HepG2 (cell line): ENCODE data around the gene KCNQ2. TPM values are rescaled to one million over a fixed set of nuclear protein-coding genes. Genes with fewer than 3 reads are reported as not detected.

Experiments
- ATAC-seq: fragments of 200-7000 bp; cut with Tn5 transposase; 3 replicates; pipeline ENCODE4 v1.9.1; 2020; ENCODE audit warnings: mild to moderate bottlenecking, moderate library complexity
- BruUV-seq: library from RNA; stranded (reverse); fragments of 400-500 nt; replicated peaks from 2 replicates; lab custom pipeline; 2021; lab: Mats Ljungman, UMichigan
- CTCF ChIA-PET: fragments of 300-600 bp; formaldehyde crosslinking; extraction: SDS; loops from one replicate; lab custom pipeline; 2021; ENCODE audit warnings: low total read pairs, inconsistent platforms, low intra/inter-chr PET ratio; lab: Yijun Ruan, JAX
- POLR2A ChIA-PET: fragments of 350-600 bp; sonication (Branson Sonifier 250); formaldehyde crosslinking; loops from one replicate; lab custom pipeline; 2020; ENCODE audit warnings: antibody characterized with exemption, inconsistent platforms; lab: Yijun Ruan, JAX
- DNase-seq: peaks from one replicate; pipeline ENCODE4 v3.0.0-alpha.2; 2015; ENCODE audit warnings: low spot score
- FAIRE-seq: peaks from 3 replicates; lab custom pipeline; 2011; peaks lifted over from hg19 to GRCh38; lab: Jason Lieb, UNC
- H2AFZ ChIP-seq: one replicate; pipeline ENCODE4 v1.6.1; 2011; ENCODE audit warnings: low read length, inconsistent platforms
- H3K27ac ChIP-seq: fragments of 300-600 bp; 3 replicates; pipeline ENCODE4 v1.8.0; 2011; ENCODE audit warnings: mixed run types, mild to moderate bottlenecking, mixed read lengths, low read length, inconsistent platforms; ENCODE audit not compliant: insufficient read depth; ENCODE audit errors: extremely low read length
- H3K27me3 ChIP-seq, 2 experiments: fragments of 200-600 bp in 1 of 2; 2 replicates in 1 of 2; 3 replicates in 1 of 2; pipeline versions ENCODE4 v1.6.0 to v1.8.0; 2011; ENCODE audit warnings: low read length in 2 of 2, mild to moderate bottlenecking in 2 of 2, moderate library complexity in 2 of 2, inconsistent platforms in 1 of 2; ENCODE audit not compliant: insufficient read depth in 2 of 2, control insufficient read depth in 1 of 2
- H3K36me3 ChIP-seq, 2 experiments: fragments of 200-600 bp in 1 of 2; replicated peaks in 1 of 2; 2 replicates in 1 of 2; 3 replicates in 1 of 2; pipeline versions ENCODE4 v1.5.1 to v1.8.0; 2011; ENCODE audit warnings: low read length in 2 of 2, inconsistent platforms in 1 of 2; ENCODE audit not compliant: insufficient read depth in 2 of 2, control insufficient read depth in 1 of 2
- H3K4me1 ChIP-seq: 2 replicates; pipeline ENCODE4 v1.5.1; 2012; ENCODE audit warnings: low read length, inconsistent platforms; ENCODE audit not compliant: insufficient read depth
- H3K4me2 ChIP-seq: 2 replicates; pipeline ENCODE4 v1.6.0; 2011; ENCODE audit warnings: low read depth, low read length, inconsistent platforms
- H3K4me3 ChIP-seq, 3 experiments: fragments of 200-600 bp in 1 of 3; sonication (generic), shearing (Covaris generic) in 1 of 3; replicated peaks in 1 of 3; 2 replicates each; pipeline ENCODE4 v1.5.1; 2011 to 2016; ENCODE audit warnings: low read length in 3 of 3, inconsistent platforms in 2 of 3, low read depth in 2 of 3, mild to moderate bottlenecking in 2 of 3, control low read depth in 1 of 3, mixed read lengths in 1 of 3; ENCODE audit not compliant: insufficient read depth in 1 of 3
- H3K79me2 ChIP-seq: one replicate; pipeline ENCODE4 v1.6.1; 2011; ENCODE audit warnings: low read length, inconsistent platforms; ENCODE audit not compliant: insufficient read depth
- H3K9ac ChIP-seq: 2 replicates; pipeline ENCODE4 v1.6.0; 2011; ENCODE audit warnings: mild to moderate bottlenecking, low read depth, low read length, inconsistent platforms; ENCODE audit not compliant: insufficient read depth
- H3K9me3 ChIP-seq: 2 replicates; pipeline ENCODE4 v1.5.1; 2012; ENCODE audit warnings: mild to moderate bottlenecking, low read length
- H4K20me1 ChIP-seq: 2 replicates; pipeline ENCODE4 v1.6.0; 2011; ENCODE audit warnings: inconsistent platforms, mild to moderate bottlenecking, low read length, moderate library complexity; ENCODE audit not compliant: insufficient read depth
- CHD2 ChIP-seq: IDR thresholded peaks from 2 replicates; pipeline ENCODE4 v1.6.1; 2011; ENCODE audit warnings: low read depth, low read length, improper control_type of control experiment
- FOXK1 ChIP-seq: sonication (generic); formaldehyde crosslinking; IDR thresholded peaks from 2 replicates; pipeline ENCODE4 v1.4.0; 2020; ENCODE audit warnings: low read depth, missing genetic modification reagents, borderline replicate concordance
- GTF3A ChIP-seq: sonication (generic); formaldehyde crosslinking; conservative IDR thresholded peaks from 2 replicates; pipeline ENCODE4 v1.4.0; 2020; ENCODE audit warnings: mild to moderate bottlenecking, missing genetic modification reagents
- IKZF1 ChIP-seq: fragments of 450-650 bp; IDR thresholded peaks from 2 replicates; pipeline ENCODE4 v1.7.1; 2016
- PHF21A ChIP-seq: sonication (generic); formaldehyde crosslinking; IDR thresholded peaks from 2 replicates; pipeline ENCODE4 v1.5.0; 2020; ENCODE audit warnings: mild to moderate bottlenecking, missing genetic modification reagents
- PITX1 ChIP-seq: sonication (generic); formaldehyde crosslinking; IDR thresholded peaks from 2 replicates; pipeline ENCODE4 v1.5.1; 2020; ENCODE audit warnings: mild to moderate bottlenecking, missing genetic modification reagents
- POLR2G ChIP-seq: fragments of 200-400 bp; formaldehyde crosslinking; IDR thresholded peaks from 2 replicates; pipeline ENCODE4 v1.6.1; 2018; ENCODE audit warnings: mild to moderate bottlenecking, low read depth, low read length, moderate library complexity
- TAF15 ChIP-seq: fragments of 200-400 bp; formaldehyde crosslinking; IDR thresholded peaks from one replicate; pipeline ENCODE4 v1.6.1; 2018; ENCODE audit warnings: mild to moderate bottlenecking, low read depth, low read length; ENCODE audit not compliant: poor library complexity, severe bottlenecking
- TBX3 ChIP-seq: fragments of 450-650 bp; IDR thresholded peaks from 2 replicates; pipeline ENCODE4 v1.6.1; 2017; ENCODE audit warnings: antibody characterized with exemption, mild to moderate bottlenecking, inconsistent platforms, borderline replicate concordance
- TEF ChIP-seq: sonication (generic); formaldehyde crosslinking; IDR thresholded peaks from 2 replicates; pipeline ENCODE4 v1.5.0; 2020; ENCODE audit warnings: missing genetic modification reagents
- ZBTB40 ChIP-seq, 2 experiments: fragments of 450-650 bp in 1 of 2; sonication (generic) in 1 of 2; formaldehyde crosslinking in 1 of 2; IDR thresholded peaks; 2 replicates each; pipeline versions ENCODE4 v1.6.1 to v1.8.0; 2016 to 2022; ENCODE audit warnings: antibody characterized with exemption in 1 of 2, mild to moderate bottlenecking in 1 of 2, missing genetic modification reagents in 1 of 2
- ZFP62 ChIP-seq: sonication (generic); formaldehyde crosslinking; IDR thresholded peaks from 2 replicates; pipeline ENCODE4 v1.4.0; 2020; ENCODE audit warnings: missing genetic modification reagents
- ZNF431 ChIP-seq: sonication (generic); formaldehyde crosslinking; IDR thresholded peaks from 2 replicates; pipeline ENCODE4 v1.9.0; 2022; ENCODE audit warnings: missing genetic modification reagents, low read depth, mild to moderate bottlenecking, borderline replicate concordance
- ZNF503 ChIP-seq: sonication (generic); formaldehyde crosslinking; IDR thresholded peaks from 2 replicates; pipeline ENCODE4 v1.4.0; 2020; ENCODE audit warnings: missing genetic modification reagents
- WGBS: methylation state at CpG from one replicate; pipeline ENCODE4 v1.1.6; 2017; ENCODE audit warnings: low lambda C conversion rate; 5-methylcytosine and 5-hydroxymethylcytosine counted together
- in situ Hi-C: cut with HindIII; loops from 2 replicates; pipeline ENCODE4 v1.10.0; 2017; ENCODE audit warnings: low pct_unique_long_range_greater_than_20kb; ENCODE audit not compliant: extremely low pct_ligation_motif_present
- intact Hi-C: fragments of 100-400 bp; cut with micrococcal nuclease; formaldehyde crosslinking; loops from one replicate; pipeline ENCODE4 v1.10.0; 2022; ENCODE audit not compliant: unreplicated experiment
- polyA plus RNA-seq, 8 experiments: library from polyadenylated mRNA; depleted of rRNA in 3 of 8; stranded (reverse) in 7 of 8; unstranded in 1 of 8; fragments of >200 nt; fragmentation: Illumina TruSeq in 4 of 8; extraction: Trizol in 4 of 8; gene quantifications; 2 replicates each; pipeline versions ENCODE4 v1.2.1 to v1.2.3, GENCODE V29; 2011 to 2016; ENCODE audit warnings: low read depth in 4 of 8, missing spikeins in 1 of 8, mixed read lengths in 1 of 8; ENCODE audit not compliant: insufficient read depth in 1 of 8
- total RNA-seq, 5 experiments: library from RNA; depleted of rRNA; stranded (reverse); fragments of >200 nt; fragmentation: Illumina TruSeq; extraction: Trizol; gene quantifications; 2 replicates each; pipeline ENCODE4 v1.2.3, GENCODE V29; 2016; ENCODE audit warnings: low read depth in 1 of 5

The KCNQ2 gene
- total and polyA plus RNA-seq, 2 of the 13 experiments (the other 11 are each of a cell fraction or from before 2014, with no cell fraction given): not detected

- intact Hi-C loops: no loop called here
- no TSS peak for BruUV-seq
- ATAC-seq: no peak
- Histone ChIP-seq H3K4me2 (no peak overlapping the region), H3K9ac (no peak overlapping the region), H3K27ac (no peak overlapping the region), H3K9me3 (peaks cover 14% of the 10 kb centered on the region; the same call in 1 of the 2 replicates), H3K4me3 (no peak overlapping the region), H3K36me3 (no peaks in the 10 kb centered on the region), H3K79me2 (no peaks in the 10 kb centered on the region), H3K27me3 (peaks cover 12 to 41% of the 10 kb centered on the region in 2 experiments; a peak in 4 of 5 replicates), H4K20me1 (0 out of 2 replicates have a peak, but pooled peaks cover 2% of the 10 kb centered on the region), H2AFZ (no peak overlapping the region), H3K4me1 (no peaks in the 10 kb centered on the region)
- 71% methylated on average over 18 of the region's 24 CpGs for WGBS
- FAIRE-seq: no peak
- DNase-seq: no peak
- CTCF ChIA-PET: no interaction called here
- in situ Hi-C loops: no loop called here
- POLR2A ChIA-PET: no interaction called here
- TF ChIP-seq IKZF1 (no peak), CHD2 (no peak), TBX3 (no peak), PHF21A (CRISPR knock-in tag) (no peak), ZNF431 (CRISPR knock-in tag) (no peak), POLR2G (no peak), FOXK1 (CRISPR knock-in tag) (no peak), ZFP62 (CRISPR knock-in tag) (no peak), GTF3A (CRISPR knock-in tag) (no peak), ZBTB40 (IDR thresholded peaks at IDR 0.05) (no peak), ZBTB40 (CRISPR knock-in tag; IDR thresholded peaks at IDR 0.05) (no peak), TAF15 (no peak), PITX1 (CRISPR knock-in tag) (no peak), TEF (CRISPR knock-in tag) (no peak), ZNF503 (CRISPR knock-in tag) (no peak)
Measured at GRCh38 chr20:63444548-63444947, 27.9 kb downstream of the KCNQ2 start.
